Mesothelial cell of epicardium (in vitro differentiated cells): Measurements from ENCODE around the gene PLEKHN1. TPM values are rescaled to one million over a fixed set of nuclear protein-coding genes. Genes with fewer than 3 reads are reported as not detected.

Source experiments
- DNase-seq, 2 experiments: peaks; one replicate each; pipeline ENCODE4 v3.0.0; 2021; ENCODE audit warnings: low spot score in 2 of 2; ENCODE audit not compliant: unreplicated experiment in 2 of 2
- H3K27ac Mint-ChIP-seq: 2 replicates; pipeline ENCODE4 v1.8.0; 2021; ENCODE audit warnings: mixed read lengths
- H3K27me3 Mint-ChIP-seq: 2 replicates; pipeline ENCODE4 v1.8.0; 2021; ENCODE audit warnings: low read depth, mixed read lengths
- H3K36me3 Mint-ChIP-seq: 2 replicates; pipeline ENCODE4 v1.8.0; 2021; ENCODE audit warnings: mixed read lengths
- H3K4me1 Mint-ChIP-seq: 2 replicates; pipeline ENCODE4 v1.8.0; 2021; ENCODE audit warnings: mixed read lengths
- H3K4me3 Mint-ChIP-seq: 2 replicates; pipeline ENCODE4 v1.8.0; 2021; ENCODE audit warnings: mild to moderate bottlenecking, moderate library complexity, mixed read lengths
- H3K9me3 Mint-ChIP-seq: 2 replicates; pipeline ENCODE4 v1.8.0; 2021; ENCODE audit warnings: mixed read lengths
- total RNA-seq: library from RNA; stranded (reverse); gene quantifications from 3 replicates; pipeline ENCODE4 v1.2.1, GENCODE V29; 2021
- TF ChIP-seq, protein P1 (sequence below): fragments of 200-600 bp; sonication (generic); IDR thresholded peaks from one replicate; pipeline ENCODE4 v1.5.0; 2021; ENCODE audit warnings: antibody characterized with exemption; ENCODE audit not compliant: unreplicated experiment

The PLEKHN1 gene
- total RNA-seq, 1 donor from 2014 or later, result 34.4 TPM

DNA sequence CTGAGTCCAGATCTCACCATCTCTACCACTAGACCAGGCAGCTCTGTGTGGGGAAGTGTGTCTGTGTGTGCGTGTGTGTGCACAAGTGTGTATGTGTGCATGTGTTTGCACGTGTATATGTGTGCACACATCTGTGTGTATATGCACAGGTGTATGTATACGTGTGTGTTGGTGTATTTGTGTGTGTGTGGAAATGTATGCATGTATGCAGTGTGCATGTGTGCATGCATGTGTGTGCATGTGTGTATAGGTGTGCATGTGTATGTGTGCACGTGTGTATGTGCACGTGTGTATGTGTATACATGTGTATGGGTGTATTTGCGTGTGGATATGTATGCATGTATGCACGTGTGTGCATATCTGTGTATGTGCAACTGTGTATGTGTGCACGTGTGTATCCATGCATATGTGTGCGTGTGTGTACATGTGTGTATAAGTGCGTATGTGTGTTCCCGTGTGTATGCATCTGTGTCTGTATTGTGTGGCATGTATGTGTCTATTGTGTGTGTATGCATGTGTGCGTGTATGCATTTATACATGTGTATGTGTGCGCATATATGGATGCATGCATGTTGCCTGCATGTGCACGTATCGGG lies 3.1 kb downstream of the PLEKHN1 start:
- no peak for DNase-seq
- no peak overlapping the region for H3K27ac Mint-ChIP-seq
- no peaks in the 10 kb centered on the region for H3K9me3 Mint-ChIP-seq
- no peak overlapping the region for H3K4me3 Mint-ChIP-seq
- H3K36me3 Mint-ChIP-seq, result peaks cover 2% of the 10 kb centered on the region
- H3K27me3 Mint-ChIP-seq, result peaks cover 17% of the 10 kb centered on the region
- peaks cover 5% of the 10 kb centered on the region for H3K4me1 Mint-ChIP-seq
- TF ChIP-seq, protein P1, sequence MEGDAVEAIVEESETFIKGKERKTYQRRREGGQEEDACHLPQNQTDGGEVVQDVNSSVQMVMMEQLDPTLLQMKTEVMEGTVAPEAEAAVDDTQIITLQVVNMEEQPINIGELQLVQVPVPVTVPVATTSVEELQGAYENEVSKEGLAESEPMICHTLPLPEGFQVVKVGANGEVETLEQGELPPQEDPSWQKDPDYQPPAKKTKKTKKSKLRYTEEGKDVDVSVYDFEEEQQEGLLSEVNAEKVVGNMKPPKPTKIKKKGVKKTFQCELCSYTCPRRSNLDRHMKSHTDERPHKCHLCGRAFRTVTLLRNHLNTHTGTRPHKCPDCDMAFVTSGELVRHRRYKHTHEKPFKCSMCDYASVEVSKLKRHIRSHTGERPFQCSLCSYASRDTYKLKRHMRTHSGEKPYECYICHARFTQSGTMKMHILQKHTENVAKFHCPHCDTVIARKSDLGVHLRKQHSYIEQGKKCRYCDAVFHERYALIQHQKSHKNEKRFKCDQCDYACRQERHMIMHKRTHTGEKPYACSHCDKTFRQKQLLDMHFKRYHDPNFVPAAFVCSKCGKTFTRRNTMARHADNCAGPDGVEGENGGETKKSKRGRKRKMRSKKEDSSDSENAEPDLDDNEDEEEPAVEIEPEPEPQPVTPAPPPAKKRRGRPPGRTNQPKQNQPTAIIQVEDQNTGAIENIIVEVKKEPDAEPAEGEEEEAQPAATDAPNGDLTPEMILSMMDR, result no peak

DNA sequence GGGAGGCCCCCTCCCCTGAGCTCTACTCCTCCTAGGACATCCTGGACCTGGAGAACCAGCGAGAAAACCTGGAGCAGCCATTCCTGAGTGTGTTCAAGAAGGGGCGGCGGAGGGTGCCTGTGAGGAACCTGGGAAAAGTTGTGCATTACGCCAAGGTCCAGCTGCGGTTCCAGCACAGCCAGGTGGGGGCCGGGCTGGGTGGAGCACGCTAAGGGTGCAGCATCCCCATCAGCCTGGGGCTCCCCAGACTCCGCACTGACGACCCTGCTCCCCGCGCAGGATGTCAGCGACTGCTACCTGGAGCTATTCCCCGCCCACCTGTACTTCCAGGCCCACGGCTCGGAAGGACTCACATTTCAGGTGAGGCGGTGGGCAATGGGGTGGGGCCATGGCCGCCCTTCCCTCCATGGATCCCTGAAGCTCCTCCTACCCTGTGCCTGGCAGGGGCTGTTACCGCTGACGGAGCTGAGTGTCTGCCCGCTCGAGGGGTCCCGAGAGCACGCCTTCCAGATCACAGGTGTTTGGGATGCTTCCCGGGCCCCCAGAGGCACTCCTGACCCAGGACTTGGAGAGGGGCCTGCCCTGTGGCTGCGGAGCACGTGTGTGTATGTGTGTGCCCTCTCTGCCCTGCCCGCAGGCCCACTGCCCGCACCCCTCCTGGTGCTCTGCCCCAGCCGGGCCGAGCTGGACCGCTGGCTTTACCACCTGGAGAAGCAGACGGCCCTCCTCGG lies 4.1 kb downstream of the PLEKHN1 start:
- TF ChIP-seq, protein P1, result no peak
- DNase-seq, result no peak
- no peaks in the 10 kb centered on the region for H3K9me3 Mint-ChIP-seq
- peaks cover 17% of the 10 kb centered on the region for H3K27me3 Mint-ChIP-seq
- no peak overlapping the region for H3K27ac Mint-ChIP-seq
- peak overlapping the region; percentile 46 for H3K4me3 Mint-ChIP-seq
- H3K36me3 Mint-ChIP-seq, result peaks cover 2% of the 10 kb centered on the region
- peaks cover 5% of the 10 kb centered on the region for H3K4me1 Mint-ChIP-seq

DNA sequence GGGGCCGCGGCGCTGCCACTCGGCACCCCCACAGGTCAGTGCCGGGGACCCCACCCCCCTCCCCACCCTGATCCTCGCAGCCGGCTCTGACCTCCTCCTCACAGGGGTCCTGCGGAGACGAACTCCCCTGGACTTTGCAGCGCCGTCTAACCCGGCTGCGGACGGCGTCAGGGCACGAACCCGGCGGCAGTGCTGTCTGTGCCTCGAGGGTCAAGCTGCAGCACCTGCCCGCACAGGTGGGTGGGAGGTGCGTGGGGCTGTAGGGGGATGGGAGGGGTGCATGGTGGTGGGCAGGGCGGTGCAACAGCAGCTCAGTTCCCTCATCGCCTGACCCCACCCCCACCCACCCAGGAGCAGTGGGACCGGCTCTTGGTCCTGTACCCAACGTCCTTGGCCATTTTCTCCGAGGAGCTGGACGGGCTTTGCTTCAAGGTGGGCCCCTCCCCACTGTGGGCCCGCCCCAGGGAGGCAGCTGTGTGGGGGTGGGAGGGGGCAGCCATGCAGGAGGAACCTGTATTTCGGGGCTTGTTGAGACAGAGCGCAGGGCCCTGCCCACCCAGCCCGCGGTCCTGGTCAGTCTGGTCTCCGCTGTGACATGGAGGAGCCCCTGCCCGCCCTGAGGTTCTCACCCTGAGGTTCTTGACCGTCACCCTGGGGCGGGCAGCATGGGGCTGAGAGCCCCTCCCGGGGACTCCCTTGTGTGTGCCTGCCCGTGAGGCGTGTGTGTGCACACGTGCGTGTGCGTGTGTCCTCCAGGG lies 4.9 kb downstream of the PLEKHN1 start:
- TF ChIP-seq, protein P1, result no peak
- peaks cover 17% of the 10 kb centered on the region for H3K27me3 Mint-ChIP-seq
- H3K36me3 Mint-ChIP-seq, result peaks cover 2% of the 10 kb centered on the region
- peak overlapping the region; percentile 62 for H3K4me3 Mint-ChIP-seq
- no peak overlapping the region for H3K27ac Mint-ChIP-seq
- no peaks in the 10 kb centered on the region for H3K9me3 Mint-ChIP-seq
- H3K4me1 Mint-ChIP-seq, result peaks cover 11% of the 10 kb centered on the region
- no peak for DNase-seq

DNA sequence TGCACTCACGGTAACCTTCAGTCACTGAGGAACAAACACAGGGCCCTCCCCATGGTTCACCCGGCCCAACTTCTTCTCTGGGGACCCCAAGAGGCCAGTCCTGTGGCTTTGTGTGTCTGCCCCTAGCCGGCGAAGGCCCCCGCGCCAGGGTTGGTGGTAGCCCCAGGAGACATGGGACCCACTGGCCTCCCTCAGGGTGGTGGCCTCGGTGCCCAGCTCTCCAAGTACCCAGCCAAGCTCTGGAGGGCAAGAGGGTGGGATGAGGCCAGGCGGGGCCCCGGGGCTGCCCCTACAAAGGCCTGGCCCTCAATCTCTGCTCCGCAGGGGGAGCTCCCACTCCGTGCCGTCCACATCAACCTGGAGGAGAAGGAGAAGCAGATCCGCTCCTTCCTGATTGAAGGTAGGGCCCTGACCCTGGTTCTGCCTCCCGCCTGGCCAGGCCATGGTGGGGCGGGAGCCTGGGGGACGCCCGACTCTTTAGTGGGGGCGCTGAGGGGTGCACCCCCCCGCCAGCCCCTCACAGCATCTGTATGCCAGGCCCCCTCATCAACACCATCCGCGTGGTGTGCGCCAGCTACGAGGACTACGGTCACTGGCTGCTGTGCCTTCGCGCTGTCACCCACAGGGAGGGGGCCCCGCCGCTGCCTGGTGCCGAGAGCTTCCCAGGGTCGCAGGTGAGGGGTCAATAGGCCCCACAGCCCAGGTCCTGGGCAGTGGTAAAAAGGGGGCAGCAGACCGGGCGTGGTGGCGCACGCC lies 5.6 kb downstream of the PLEKHN1 start:
- DNase-seq, result no peak
- Mint-ChIP-seq H3K4me3 (peak overlapping the region; percentile 62), H3K27ac (no peak overlapping the region), H3K27me3 (peaks cover 17% of the 10 kb centered on the region), H3K9me3 (no peaks in the 10 kb centered on the region), H3K4me1 (peaks cover 11% of the 10 kb centered on the region), H3K36me3 (peaks cover 2% of the 10 kb centered on the region)
- TF ChIP-seq, protein P1, result no peak

DNA sequence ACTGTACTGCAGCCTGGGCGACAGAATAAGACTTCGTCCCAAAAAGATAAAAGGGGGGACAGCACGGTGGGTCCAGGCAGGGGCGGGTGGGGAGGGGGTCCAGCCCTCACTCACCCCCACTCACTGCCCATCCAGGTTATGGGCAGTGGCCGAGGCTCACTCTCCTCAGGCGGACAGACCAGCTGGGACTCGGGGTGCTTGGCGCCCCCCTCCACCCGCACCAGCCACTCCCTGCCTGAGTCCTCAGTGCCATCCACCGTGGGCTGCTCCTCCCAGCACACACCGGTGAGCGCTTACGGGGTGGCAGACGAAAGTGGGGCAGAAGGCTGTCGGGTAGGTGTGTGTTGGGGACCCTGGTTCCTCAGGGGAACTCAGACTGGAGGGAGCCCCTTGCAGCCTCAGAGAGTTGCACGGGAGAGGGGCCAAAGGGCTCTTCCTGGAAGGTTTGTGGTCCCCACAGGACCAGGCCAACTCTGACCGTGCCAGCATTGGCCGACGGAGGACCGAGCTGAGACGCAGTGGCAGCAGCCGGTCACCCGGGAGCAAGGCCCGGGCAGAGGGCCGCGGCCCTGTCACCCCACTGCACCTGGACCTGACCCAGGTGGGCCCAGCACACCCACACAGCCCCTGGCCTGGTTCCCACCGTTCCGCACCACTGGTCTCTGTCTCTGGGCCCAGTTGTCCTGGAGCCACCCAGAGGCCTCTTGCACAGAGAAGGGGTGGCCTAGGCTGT lies 6.6 kb downstream of the PLEKHN1 start:
- peaks cover 11% of the 10 kb centered on the region for H3K4me1 Mint-ChIP-seq

More for the DNA sequence above, 6.6 kb downstream of the PLEKHN1 start:
- Mint-ChIP-seq H3K36me3 (peaks cover 2% of the 10 kb centered on the region), H3K27me3 (peaks cover 17% of the 10 kb centered on the region), H3K4me3 (no peak overlapping the region), H3K9me3 (no peaks in the 10 kb centered on the region), H3K27ac (no peak overlapping the region)
- DNase-seq, result no peak
- TF ChIP-seq, protein P1, result no peak
